DOHH2 (cell line): ENCODE results near the gene PRPH.

Experiments used
- CTCF ChIP-seq: fragments of 200-600 bp; sonication (generic); IDR thresholded peaks from one replicate; pipeline ENCODE4 v1.5.1; 2014; ENCODE audit warnings: antibody characterized with exemption, mild to moderate bottlenecking, low read depth, low read length; ENCODE audit not compliant: poor library complexity, severe bottlenecking
- EZH2phosphoT487 ChIP-seq: fragments of 200-600 bp; sonication (generic); IDR thresholded peaks from 2 replicates; pipeline ENCODE4 v1.6.1; 2017; ENCODE audit warnings: borderline replicate concordance, mild to moderate bottlenecking, antibody characterized with exemption, low read length, moderate library complexity, mixed read lengths

GRCh38 chr12:49336645-49337584 is 42.0 kb downstream of the PRPH start, which contains the start of gene C1QL4:
- TF ChIP-seq CTCF, result peak; percentile 94
- TF ChIP-seq EZH2phosphoT487, result no peak
